ENCODE data around the gene ZKSCAN3.
"Not testable (repeated sequence)": the region's sequence is repeated elsewhere in the genome, so short reads cannot be mapped to it uniquely, and the experiment has no call there.

The ZKSCAN3 gene

GRCh38 chr6:28377879-28378278 lies 28.1 kb downstream of the ZKSCAN3 start:
- DNase-seq, result no peak

GRCh38 chr6:28378644-28379043 lies 28.9 kb downstream of the ZKSCAN3 start:
- DNase-seq, result no peak

- DNase-seq, result no peak
These were observed 30.6 kb downstream of the ZKSCAN3 start for GRCh38 chr6:28380381-28380780.

- no peak for DNase-seq
These were observed 33.7 kb downstream of the ZKSCAN3 start for GRCh38 chr6:28383235-28384142.

GRCh38 chr6:28384143-28384533 lies 34.4 kb downstream of the ZKSCAN3 start:
- no peak for DNase-seq

- no peak for DNase-seq
These were observed 40.9 kb downstream of the ZKSCAN3 start for GRCh38 chr6:28390688-28391087.

- DNase-seq, result no peak
These were observed 44.3 kb downstream of the ZKSCAN3 start for GRCh38 chr6:28393912-28394662.

- DNase-seq, result no peak
These were observed 46.2 kb downstream of the ZKSCAN3 start for GRCh38 chr6:28395918-28396317.

GRCh38 chr6:28399350-28400121 lies 49.8 kb downstream of the ZKSCAN3 start, which contains the start of gene ZSCAN12:
TSS of gene ZSCAN12 (minus strand) at chr6:28399747. CDS start at chr6:28398405, 1,342 bp downstream.
- DNase-seq, result peak; percentile 92 to 94

GRCh38 chr6:28400122-28400451 lies 50.3 kb downstream of the ZKSCAN3 start:
- DNase-seq, result no peak

GRCh38 chr6:28401172-28401571 lies 51.4 kb downstream of the ZKSCAN3 start:
- no peak for DNase-seq

- no peak for DNase-seq
These were observed 52.5 kb downstream of the ZKSCAN3 start for GRCh38 chr6:28402197-28402596.

- DNase-seq, result not testable (repeated sequence)
These were observed 54.2 kb downstream of the ZKSCAN3 start for GRCh38 chr6:28403923-28404322.

- DNase-seq, result no peak
These were observed 57.7 kb downstream of the ZKSCAN3 start for GRCh38 chr6:28407401-28407800.

- no peak for DNase-seq
These were observed 58.5 kb downstream of the ZKSCAN3 start for GRCh38 chr6:28408076-28408802.

GRCh38 chr6:28410767-28411166 lies 61.0 kb downstream of the ZKSCAN3 start:
- no peak for DNase-seq

- DNase-seq, result no peak
These were observed 63.9 kb downstream of the ZKSCAN3 start for GRCh38 chr6:28413681-28414080.

Data from SHP77 (cell line).